Fibroblast of lung (primary cell): ENCODE data around the gene SPAG8. TPM values are rescaled to one million over a fixed set of nuclear protein-coding genes. Genes with fewer than 3 reads are reported as not detected.

ENCODE experiments used
- DNase-seq, 2 donors: peaks; one replicate each; pipeline versions ENCODE4 v3.0.0 to v3.0.0-alpha.2; 2010; ENCODE audit warnings: low read depth in 2 of 2
- H2AFZ ChIP-seq: 2 replicates; pipeline ENCODE4 v1.5.1; 2012; ENCODE audit warnings: low read length, control low read depth, inconsistent platforms
- H3K27ac ChIP-seq: 2 replicates; pipeline ENCODE4 v1.5.1; 2011; ENCODE audit warnings: low read length, control low read depth; ENCODE audit not compliant: insufficient read depth
- H3K27me3 ChIP-seq: 2 replicates; pipeline ENCODE4 v1.5.1; 2011; ENCODE audit warnings: mild to moderate bottlenecking, low read length; ENCODE audit not compliant: control insufficient read depth, insufficient read depth
- H3K36me3 ChIP-seq: 2 replicates; pipeline ENCODE4 v1.5.1; 2011; ENCODE audit warnings: low read length; ENCODE audit not compliant: control insufficient read depth, insufficient read depth
- H3K4me1 ChIP-seq: 2 replicates; pipeline ENCODE4 v1.5.1; 2011; ENCODE audit warnings: low read length; ENCODE audit not compliant: control insufficient read depth, insufficient read depth; ENCODE audit errors: extremely low read depth
- H3K4me2 ChIP-seq: 2 replicates; pipeline ENCODE4 v1.5.1; 2011; ENCODE audit warnings: low read length, control low read depth; ENCODE audit not compliant: insufficient read depth; ENCODE audit errors: extremely low read depth
- H3K4me3 ChIP-seq, 4 experiments: fragments of 200-600 bp in 1 of 4; sonication (generic) in 1 of 4; replicated peaks in 1 of 4; 2 replicates each; pipeline ENCODE4 v1.5.1; 2011 to 2016; ENCODE audit warnings: low read length in 4 of 4, low read depth in 3 of 4, mild to moderate bottlenecking in 3 of 4, control low read depth in 2 of 4, inconsistent platforms in 1 of 4, mixed read lengths in 1 of 4; ENCODE audit not compliant: insufficient read depth in 1 of 4; ENCODE audit errors: control extremely low read depth in 1 of 4
- H3K79me2 ChIP-seq: 2 replicates; pipeline ENCODE4 v1.5.1; 2012; ENCODE audit warnings: mild to moderate bottlenecking, low read length, inconsistent platforms; ENCODE audit not compliant: control insufficient read depth, insufficient read depth
- H3K9ac ChIP-seq: 2 replicates; pipeline ENCODE4 v1.5.1; 2011; ENCODE audit warnings: mild to moderate bottlenecking, low read length, control low read depth; ENCODE audit not compliant: insufficient read depth
- H3K9me3 ChIP-seq: 2 replicates; pipeline ENCODE4 v1.5.1; 2012; ENCODE audit warnings: low read depth, low read length; ENCODE audit not compliant: control insufficient read depth, insufficient read depth
- H4K20me1 ChIP-seq: 2 replicates; pipeline ENCODE4 v1.5.1; 2011; ENCODE audit warnings: low read length; ENCODE audit not compliant: control insufficient read depth, insufficient read depth; ENCODE audit errors: extremely low read depth
- EZH2 ChIP-seq: IDR thresholded peaks from 2 replicates; pipeline ENCODE4 v1.5.1; 2012; ENCODE audit warnings: low read length, control low read depth, mild to moderate bottlenecking; ENCODE audit errors: missing control alignments
- polyA plus RNA-seq, 2 donors: library from polyadenylated mRNA; depleted of rRNA in 1 of 2; stranded (reverse) in 1 of 2; unstranded in 1 of 2; fragments of >200 nt; gene quantifications; 2 replicates each; pipeline ENCODE4 v1.2.1, GENCODE V29; 2011 to 2012; ENCODE audit warnings: missing spikeins in 1 of 2
- total RNA-seq: library from RNA; depleted of rRNA; stranded (reverse); fragments of >200 nt; gene quantifications from 2 replicates; pipeline ENCODE4 v1.2.1, GENCODE V29; 2014
- TF ChIP-seq, protein P1 (sequence below), 2 donors: IDR thresholded peaks in 1 of 2; conservative IDR thresholded peaks in 1 of 2; 1 replicate in 1 of 2; 2 replicates in 1 of 2; pipeline ENCODE4 v1.5.1; 2011 to 2012; ENCODE audit warnings: low read length in 2 of 2, control low read depth in 1 of 2, inconsistent platforms in 1 of 2, low read depth in 1 of 2, mild to moderate bottlenecking in 1 of 2

The SPAG8 gene
- total and polyA plus RNA-seq, 2 donors (not counting 1 experiment from before 2014, with no cell fraction given) = 0.64 to 1.3 TPM

DNA sequence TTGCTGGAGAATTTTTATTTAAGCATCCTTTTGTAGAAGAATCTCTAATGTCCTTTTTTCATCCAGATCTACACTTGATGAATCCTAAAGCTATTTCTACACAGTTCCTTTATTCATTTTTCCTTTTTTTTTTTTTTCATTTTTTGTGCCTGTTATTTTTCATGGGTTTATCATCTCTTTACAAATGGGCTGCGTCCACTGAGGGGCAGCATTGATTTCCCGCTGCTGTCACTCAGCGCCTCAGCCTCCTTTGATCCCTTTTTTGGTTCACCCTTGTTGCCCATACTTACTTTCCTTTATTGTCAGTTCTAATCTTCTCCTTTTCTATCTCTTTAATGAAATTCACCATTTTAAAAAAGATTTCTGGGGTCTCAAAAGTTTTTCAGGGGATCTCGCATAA lies 52.3 kb downstream of the SPAG8 start:
- peaks cover 2% of the 10 kb centered on the region for H3K27me3 ChIP-seq
- no peak for TF ChIP-seq EZH2
- TF ChIP-seq, protein P1, sequence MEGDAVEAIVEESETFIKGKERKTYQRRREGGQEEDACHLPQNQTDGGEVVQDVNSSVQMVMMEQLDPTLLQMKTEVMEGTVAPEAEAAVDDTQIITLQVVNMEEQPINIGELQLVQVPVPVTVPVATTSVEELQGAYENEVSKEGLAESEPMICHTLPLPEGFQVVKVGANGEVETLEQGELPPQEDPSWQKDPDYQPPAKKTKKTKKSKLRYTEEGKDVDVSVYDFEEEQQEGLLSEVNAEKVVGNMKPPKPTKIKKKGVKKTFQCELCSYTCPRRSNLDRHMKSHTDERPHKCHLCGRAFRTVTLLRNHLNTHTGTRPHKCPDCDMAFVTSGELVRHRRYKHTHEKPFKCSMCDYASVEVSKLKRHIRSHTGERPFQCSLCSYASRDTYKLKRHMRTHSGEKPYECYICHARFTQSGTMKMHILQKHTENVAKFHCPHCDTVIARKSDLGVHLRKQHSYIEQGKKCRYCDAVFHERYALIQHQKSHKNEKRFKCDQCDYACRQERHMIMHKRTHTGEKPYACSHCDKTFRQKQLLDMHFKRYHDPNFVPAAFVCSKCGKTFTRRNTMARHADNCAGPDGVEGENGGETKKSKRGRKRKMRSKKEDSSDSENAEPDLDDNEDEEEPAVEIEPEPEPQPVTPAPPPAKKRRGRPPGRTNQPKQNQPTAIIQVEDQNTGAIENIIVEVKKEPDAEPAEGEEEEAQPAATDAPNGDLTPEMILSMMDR (conservative IDR thresholded peaks at IDR 0.05 in 1 of 2, IDR thresholded peaks at IDR 0.05 in 1 of 2; ENCODE audit: low read depth in 1 of 2, low read length in 2 of 2) = no peak
- no peak overlapping the region for H3K27ac ChIP-seq
- H3K4me3 ChIP-seq = no peak overlapping the region
- H3K9ac ChIP-seq = no peak overlapping the region
- DNase-seq = no peak
- no peak overlapping the region for H3K4me2 ChIP-seq
- H3K4me1 ChIP-seq = peaks cover 7% of the 10 kb centered on the region
- no peaks in the 10 kb centered on the region for H3K79me2 ChIP-seq
- no peaks in the 10 kb centered on the region for H4K20me1 ChIP-seq
- no peak overlapping the region for H2AFZ ChIP-seq
- no peaks in the 10 kb centered on the region for H3K36me3 ChIP-seq
- H3K9me3 ChIP-seq = no peaks in the 10 kb centered on the region

Other genes starting within 250 kb of the SPAG8 start
- gene TESK1, start 207.0 kb downstream of the SPAG8 start, total RNA-seq = 9.4 and 10.5 TPM in 2 replicates
- gene TESK1, start 207.0 kb downstream of the SPAG8 start, polyA plus RNA-seq = 12.0 and 12.5 TPM in 2 replicates
- 1.0 and 2.8 TPM in 2 replicates for gene CD72, start 193.8 kb downstream of the SPAG8 start, total RNA-seq
- 0.64 and 1.00 TPM in 2 replicates for gene CD72, start 193.8 kb downstream of the SPAG8 start, polyA plus RNA-seq
- gene SIT1, start 161.3 kb downstream of the SPAG8 start, total RNA-seq = 0.17 TPM in 1 of 2 replicates, not detected in the other
- 0.07 TPM in 1 of 2 replicates, not detected in the other for gene SIT1, start 161.3 kb downstream of the SPAG8 start, polyA plus RNA-seq
- gene RMRP, start 154.2 kb downstream of the SPAG8 start, total RNA-seq = 67,954 and 162,287 TPM in 2 replicates
- gene RMRP, start 154.2 kb downstream of the SPAG8 start, polyA plus RNA-seq = 75.4 and 110 TPM in 2 replicates
- 15.4 and 20.6 TPM in 2 replicates for gene CCDC107, start 154.0 kb downstream of the SPAG8 start, total RNA-seq
- 20.2 and 24.9 TPM in 2 replicates for gene CCDC107, start 154.0 kb downstream of the SPAG8 start, polyA plus RNA-seq
- gene ARHGEF39, start 147.1 kb downstream of the SPAG8 start, total RNA-seq = under 0.01 and 0.66 TPM in 2 replicates
- 0.77 and 3.9 TPM in 2 replicates for gene ARHGEF39, start 147.1 kb downstream of the SPAG8 start, polyA plus RNA-seq
- gene CA9, start 138.3 kb downstream of the SPAG8 start, total RNA-seq = 0.17 and 0.26 TPM in 2 replicates
- gene CA9, start 138.3 kb downstream of the SPAG8 start, polyA plus RNA-seq = 0.59 TPM in 1 of 2 replicates, not detected in the other
- 696 and 1,003 TPM in 2 replicates for gene TPM2, start 122.3 kb downstream of the SPAG8 start, total RNA-seq
- gene TPM2, start 122.3 kb downstream of the SPAG8 start, polyA plus RNA-seq = 1,280 and 1,927 TPM in 2 replicates
- 214 and 405 TPM in 2 replicates for gene TLN1, start 80.1 kb downstream of the SPAG8 start, total RNA-seq
- gene TLN1, start 80.1 kb downstream of the SPAG8 start, polyA plus RNA-seq = 214 and 244 TPM in 2 replicates
- 64.7 and 70.2 TPM in 2 replicates for gene CREB3, start 79.6 kb downstream of the SPAG8 start, total RNA-seq
- 50.2 and 55.8 TPM in 2 replicates for gene CREB3, start 79.6 kb downstream of the SPAG8 start, polyA plus RNA-seq
- gene GBA2, start 63.0 kb downstream of the SPAG8 start, total RNA-seq = 21.8 and 23.9 TPM in 2 replicates
- 24.1 and 25.5 TPM in 2 replicates for gene GBA2, start 63.0 kb downstream of the SPAG8 start, polyA plus RNA-seq
- gene RGP1, start 63.0 kb downstream of the SPAG8 start, total RNA-seq = 10.5 and 14.9 TPM in 2 replicates
- gene RGP1, start 63.0 kb downstream of the SPAG8 start, polyA plus RNA-seq = 17.4 and 18.0 TPM in 2 replicates
- not detected in 2 replicates for gene MSMP, start 58.0 kb downstream of the SPAG8 start, total RNA-seq
- not detected in 2 replicates for gene MSMP, start 58.0 kb downstream of the SPAG8 start, polyA plus RNA-seq
- 23.6 and 47.4 TPM in 2 replicates for gene NPR2, start 20.7 kb downstream of the SPAG8 start, total RNA-seq
- gene NPR2, start 20.7 kb downstream of the SPAG8 start, polyA plus RNA-seq = 26.3 and 34.1 TPM in 2 replicates
- 24.9 and 34.2 TPM in 2 replicates for gene HINT2, start 2.8 kb upstream of the SPAG8 start, total RNA-seq
- gene HINT2, start 2.8 kb upstream of the SPAG8 start, polyA plus RNA-seq = 13.1 and 22.9 TPM in 2 replicates
- not detected in 2 replicates for gene FAM221B, start 16.5 kb upstream of the SPAG8 start, total RNA-seq
- not detected in 2 replicates for gene FAM221B, start 16.5 kb upstream of the SPAG8 start, polyA plus RNA-seq
- gene TMEM8B, start 17.0 kb upstream of the SPAG8 start, total RNA-seq = 2.1 and 3.0 TPM in 2 replicates
- 2.7 and 3.0 TPM in 2 replicates for gene TMEM8B, start 17.0 kb upstream of the SPAG8 start, polyA plus RNA-seq
- gene OR13J1, start 58.1 kb upstream of the SPAG8 start, total RNA-seq = not detected in 2 replicates
- gene OR13J1, start 58.1 kb upstream of the SPAG8 start, polyA plus RNA-seq = not detected in 2 replicates
- 0.26 and 1.2 TPM in 2 replicates for gene HRCT1, start 93.9 kb upstream of the SPAG8 start, total RNA-seq
- gene HRCT1, start 93.9 kb upstream of the SPAG8 start, polyA plus RNA-seq = 3.1 and 3.3 TPM in 2 replicates
- gene SPAAR, start 97.2 kb upstream of the SPAG8 start, total RNA-seq = under 0.01 and 0.17 TPM in 2 replicates
- 0.34 and 0.41 TPM in 2 replicates for gene SPAAR, start 97.2 kb upstream of the SPAG8 start, polyA plus RNA-seq
- 0.17 TPM in 1 of 2 replicates, not detected in the other for gene OR2S2, start 145.9 kb upstream of the SPAG8 start, total RNA-seq
- gene OR2S2, start 145.9 kb upstream of the SPAG8 start, polyA plus RNA-seq = 0.17 and 0.18 TPM in 2 replicates
- 43.1 and 98.4 TPM in 2 replicates for gene RECK, start 224.7 kb upstream of the SPAG8 start, total RNA-seq
- 108 and 212 TPM in 2 replicates for gene RECK, start 224.7 kb upstream of the SPAG8 start, polyA plus RNA-seq